ENCODE measurements around the gene EFCAB8.
"Not testable (repeated sequence)": the region's sequence is repeated elsewhere in the genome, so short reads cannot be mapped to it uniquely, and the experiment has no call there.

Gene EFCAB8

DNA sequence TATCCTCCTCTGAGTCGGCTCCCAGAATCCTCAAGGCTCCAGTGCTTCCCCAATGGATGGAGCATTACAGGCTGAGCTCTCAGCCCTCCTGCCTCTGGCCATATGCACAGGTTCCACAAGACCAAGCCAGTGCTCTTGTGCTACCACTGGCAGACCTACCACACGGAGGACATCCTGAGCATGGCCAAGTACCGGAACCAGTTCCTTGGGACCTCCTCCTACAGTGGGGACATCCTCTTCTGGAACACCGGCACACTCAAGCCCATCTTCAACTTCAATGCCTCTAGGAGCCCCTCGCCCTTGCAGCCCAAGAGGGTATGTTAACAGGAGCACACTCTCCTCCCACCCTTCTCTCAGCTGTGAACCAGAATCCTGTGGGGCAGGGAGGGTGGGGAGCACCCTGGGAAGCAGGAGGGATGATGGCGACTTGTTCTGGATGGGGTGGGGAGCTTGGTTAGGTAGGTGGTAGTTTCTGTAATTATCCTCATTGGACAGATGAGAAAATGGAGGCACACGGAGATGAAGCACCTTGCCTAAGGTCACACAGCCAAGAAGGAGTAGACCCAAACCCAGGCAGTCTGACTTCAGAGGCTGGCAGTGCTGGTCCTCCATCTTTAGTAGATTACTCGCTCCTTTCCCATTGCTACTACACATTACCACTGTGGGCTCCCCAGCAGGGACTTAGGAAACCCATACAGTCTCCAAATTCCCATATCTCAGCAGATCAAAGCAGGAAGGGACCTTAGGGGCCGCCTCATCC lies 58.6 kb downstream of the EFCAB8 start:
- no peak for DNase-seq

DNA sequence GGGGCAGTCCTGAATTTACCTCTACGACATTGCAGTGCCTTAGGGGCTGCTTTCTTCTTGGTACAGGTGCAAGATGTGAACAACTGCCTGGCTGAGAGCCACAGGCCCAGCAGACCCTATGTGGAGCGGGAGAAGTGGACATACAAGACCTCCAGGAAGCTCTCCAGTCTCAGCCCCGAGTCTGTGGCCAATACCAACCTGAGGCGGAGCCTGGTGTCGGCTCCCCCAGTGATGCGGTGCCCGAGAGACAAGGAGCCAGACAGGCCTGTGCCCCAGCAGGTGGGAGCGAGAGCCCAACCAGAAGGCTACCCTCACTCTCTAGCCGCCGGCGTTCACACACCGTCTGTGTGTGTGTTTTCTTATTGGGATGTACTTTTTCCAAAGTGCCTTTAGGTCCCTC lies 59.6 kb downstream of the EFCAB8 start:
- DNase-seq, result no peak

DNA sequence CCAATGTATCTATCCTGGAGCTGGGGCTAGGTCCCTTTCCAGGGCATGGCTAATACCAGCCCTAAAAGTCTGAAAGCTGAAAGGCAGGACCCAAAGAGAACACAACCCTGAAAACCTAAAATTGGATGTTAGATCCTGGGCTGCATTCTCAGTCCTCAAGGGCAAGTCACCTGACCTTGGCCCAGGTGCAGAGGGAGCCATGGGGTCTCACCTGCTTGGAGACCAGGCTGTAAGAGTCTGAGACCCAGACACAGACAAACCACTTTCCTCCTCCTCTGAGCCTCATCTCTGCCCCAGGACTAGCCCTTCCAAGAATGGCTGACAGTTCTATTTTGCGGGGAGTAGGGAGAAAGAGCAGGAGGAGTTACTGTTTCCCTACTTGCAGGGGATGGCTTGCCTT lies 60.0 kb downstream of the EFCAB8 start:
- DNase-seq, result no peak

DNA sequence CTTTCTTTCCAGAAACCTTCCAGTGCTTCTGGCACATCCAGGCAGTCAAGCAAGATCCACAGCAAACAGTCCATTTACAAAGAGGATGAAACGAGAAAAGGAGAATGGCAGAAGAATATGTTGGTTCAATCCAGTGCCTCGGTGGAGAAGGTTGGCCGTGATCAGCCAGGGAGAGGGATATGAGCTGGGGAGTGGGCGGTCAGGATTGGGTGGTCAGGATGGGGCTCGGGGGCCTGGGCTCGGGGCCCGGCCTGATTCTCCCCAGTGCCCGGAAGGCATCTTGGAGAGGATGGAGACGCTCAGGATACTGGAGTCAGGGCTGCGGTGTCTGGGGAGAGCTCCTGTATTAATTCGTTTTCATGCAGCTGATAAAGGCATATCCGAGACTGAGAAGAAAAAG lies 61.3 kb downstream of the EFCAB8 start:
- no peak for DNase-seq

DNA sequence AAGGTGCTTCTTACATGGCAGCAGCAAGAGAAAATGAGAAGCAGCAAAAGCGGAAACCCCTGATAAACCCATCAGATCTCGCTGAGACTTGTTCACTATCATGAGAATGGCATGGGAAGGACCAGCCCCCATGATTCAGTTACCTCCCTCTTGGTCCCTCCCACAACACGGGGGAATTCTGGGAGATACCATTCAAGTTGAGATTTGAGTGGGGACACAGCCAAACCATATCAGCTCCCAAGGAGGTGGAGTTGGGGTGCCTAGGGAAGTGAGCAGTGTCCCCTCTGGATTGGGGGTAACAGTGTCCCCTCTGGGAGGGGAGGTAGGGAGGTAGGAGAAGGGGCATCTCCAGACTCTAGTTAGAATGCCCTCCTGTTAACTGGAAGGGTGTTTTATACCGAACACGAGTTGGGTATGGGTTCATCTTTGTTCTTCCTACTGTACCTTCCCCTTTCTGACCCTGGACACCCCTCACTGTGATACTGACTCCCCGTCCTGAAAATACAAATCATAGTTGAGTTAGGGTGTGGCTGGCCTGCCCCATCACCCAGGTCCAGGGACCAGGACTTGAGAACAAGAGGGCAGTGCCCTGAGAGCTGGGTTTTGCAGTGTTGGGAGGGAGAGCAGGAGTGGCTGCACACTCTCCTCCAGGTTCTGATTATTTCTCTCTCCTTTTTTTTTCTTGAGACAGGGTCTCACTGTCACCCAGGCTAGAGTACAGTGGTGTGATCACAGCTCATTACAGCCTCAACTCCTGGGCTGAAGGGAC lies 62.0 kb downstream of the EFCAB8 start:
- no peak for DNase-seq

DNA sequence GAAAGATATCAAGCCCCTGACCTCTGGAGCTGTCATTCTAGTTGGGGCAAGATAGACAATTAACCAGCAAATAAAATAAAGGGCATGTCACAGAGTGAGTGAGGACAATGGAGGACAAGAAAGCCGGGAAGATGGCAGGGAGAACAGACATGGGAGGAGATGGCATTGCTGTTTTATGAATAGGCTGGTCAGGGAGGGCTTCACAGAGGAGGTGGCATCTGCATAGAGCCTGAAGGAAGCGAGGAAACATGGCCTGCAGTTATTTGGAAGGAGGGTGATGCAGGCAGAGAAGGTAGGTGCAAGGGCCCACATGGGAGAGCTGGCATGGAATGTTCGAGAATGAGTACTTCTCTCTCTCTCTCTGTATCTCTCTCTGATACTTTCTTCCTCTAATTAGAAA lies 63.7 kb downstream of the EFCAB8 start:
- no peak for DNase-seq

DNA sequence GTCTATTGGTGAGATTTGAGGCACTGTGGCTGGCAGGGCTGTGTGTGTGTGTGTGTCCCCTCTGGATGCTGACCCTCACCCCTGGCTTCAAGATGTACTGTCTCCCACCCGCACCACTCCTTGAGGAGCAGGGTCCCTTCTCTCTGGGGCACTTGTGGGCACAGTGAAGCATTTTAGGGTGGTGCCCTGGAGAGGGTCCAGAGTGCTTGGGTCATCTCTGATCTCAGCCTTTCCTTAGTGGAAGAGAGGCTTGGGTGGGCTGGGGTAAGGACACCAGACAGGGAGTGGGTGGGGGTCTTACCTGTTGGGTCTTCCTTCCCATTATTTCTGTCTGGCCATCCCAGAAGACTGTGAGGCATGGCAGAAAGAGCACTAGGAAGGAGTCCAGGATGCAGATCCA lies 66.1 kb downstream of the EFCAB8 start:
- no peak for DNase-seq

DNA sequence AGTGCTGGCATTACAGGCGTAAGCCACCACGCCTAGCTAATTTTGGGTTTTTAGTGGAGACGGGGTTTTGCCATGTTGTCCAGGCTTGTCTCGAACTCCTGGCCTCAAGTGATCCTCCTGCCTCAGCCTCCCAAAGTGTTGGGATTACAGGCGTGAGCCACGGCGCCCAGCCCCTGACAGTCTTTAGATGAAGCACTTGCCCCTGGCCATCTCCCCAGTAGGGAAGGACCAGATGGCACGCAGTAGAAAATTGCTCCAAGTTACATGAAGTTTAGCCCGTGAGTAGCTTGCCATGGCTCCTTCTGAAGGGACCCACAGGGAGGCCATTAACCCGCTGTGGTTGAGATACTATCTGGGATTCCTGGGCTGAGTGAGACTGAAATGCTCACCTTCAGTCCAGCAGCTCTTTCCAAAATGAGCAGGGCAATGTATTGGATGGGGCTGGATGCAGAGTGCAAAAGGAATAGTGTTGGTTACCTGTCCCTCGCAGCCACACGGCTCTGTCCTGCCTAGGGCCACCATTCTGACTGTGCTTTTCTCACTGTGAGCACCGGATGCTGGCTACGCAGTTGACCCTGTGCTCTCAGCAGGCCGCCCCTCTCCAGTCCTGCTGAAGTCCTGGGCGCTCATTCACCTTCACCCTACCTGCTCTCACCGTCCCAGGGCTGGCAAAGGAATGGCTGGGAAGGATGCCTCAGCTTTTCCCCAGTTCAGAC lies 66.9 kb downstream of the EFCAB8 start:
- no peak for DNase-seq

DNA sequence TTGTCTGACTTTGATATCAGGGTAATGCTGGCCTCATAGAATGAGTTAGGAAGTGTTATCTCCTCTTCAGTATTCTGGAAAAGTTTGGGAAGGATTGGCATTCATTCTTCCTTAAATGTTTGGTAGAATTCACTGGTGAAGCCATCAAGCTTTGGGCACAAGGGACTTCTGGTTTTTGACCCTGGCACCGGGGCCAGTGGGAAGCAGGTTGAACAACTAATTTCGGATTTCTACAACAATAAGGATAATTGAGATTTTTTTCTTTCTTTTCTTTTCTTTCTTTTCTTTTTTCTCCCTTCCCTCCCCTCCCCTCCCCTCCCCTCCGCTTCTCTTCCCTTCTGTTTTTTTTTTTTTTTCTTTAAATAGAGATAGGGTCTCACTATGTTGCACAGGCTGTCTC lies 70.4 kb downstream of the EFCAB8 start:
- DNase-seq, result no peak

DNA sequence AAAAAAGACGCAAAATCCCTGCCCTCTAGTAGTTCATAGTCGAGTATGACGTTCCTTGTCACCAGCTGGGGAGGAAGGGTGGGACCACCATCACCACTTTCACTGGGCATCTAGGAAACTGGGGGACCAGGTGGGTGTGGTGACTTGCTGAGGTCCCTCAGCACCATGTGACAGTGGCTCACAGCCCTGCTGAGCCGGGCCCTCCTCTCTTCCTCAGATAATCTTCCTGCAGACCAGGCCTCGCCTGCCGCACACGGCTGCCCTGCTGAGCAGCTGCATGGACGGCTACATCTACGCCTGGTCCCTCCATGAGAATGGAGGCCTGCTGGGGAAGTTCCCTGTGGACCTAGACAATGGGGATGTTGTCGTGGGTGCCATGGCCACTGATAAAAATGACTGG lies 71.5 kb downstream of the EFCAB8 start:
- no peak for DNase-seq

DNA sequence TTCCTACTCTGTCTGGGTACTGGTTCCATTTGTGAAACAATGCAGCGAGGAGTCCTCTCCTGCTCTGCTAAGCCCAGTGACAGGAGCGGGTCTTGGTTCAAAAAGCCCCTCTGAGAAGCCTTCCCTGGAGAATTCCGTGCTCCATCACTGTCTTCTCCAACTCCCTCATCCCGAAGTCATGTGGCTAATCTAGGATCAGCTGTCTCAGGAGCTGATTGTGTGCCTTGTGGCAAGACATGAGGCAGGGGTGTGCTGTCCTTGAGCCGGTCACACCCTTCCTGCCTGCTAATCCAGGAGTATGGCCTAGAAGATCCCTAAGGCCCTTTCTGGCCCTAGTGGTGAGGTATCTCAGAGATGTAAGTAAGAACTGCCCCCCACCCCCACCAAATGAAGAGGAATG lies 72.0 kb downstream of the EFCAB8 start:
- no peak for DNase-seq

DNA sequence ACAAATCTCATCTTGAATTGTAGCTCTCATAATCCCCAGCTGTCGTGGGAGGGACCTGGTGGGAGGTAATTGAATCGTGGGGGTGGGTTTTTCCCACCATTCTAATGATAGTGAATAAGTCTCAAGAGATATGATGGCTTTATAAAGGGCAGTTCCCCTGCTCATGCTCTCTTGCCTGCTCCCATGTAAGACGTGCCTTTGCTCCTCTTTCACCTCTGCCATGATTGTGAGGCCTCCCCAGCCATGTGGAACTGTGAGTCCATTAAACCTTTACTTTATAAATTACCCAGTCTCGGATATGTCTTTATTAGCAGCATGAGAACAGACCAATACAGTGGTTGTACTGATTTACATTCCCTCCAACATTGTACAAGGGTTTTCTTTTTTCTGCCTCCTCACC lies 75.9 kb downstream of the EFCAB8 start:
- no peak for DNase-seq

DNA sequence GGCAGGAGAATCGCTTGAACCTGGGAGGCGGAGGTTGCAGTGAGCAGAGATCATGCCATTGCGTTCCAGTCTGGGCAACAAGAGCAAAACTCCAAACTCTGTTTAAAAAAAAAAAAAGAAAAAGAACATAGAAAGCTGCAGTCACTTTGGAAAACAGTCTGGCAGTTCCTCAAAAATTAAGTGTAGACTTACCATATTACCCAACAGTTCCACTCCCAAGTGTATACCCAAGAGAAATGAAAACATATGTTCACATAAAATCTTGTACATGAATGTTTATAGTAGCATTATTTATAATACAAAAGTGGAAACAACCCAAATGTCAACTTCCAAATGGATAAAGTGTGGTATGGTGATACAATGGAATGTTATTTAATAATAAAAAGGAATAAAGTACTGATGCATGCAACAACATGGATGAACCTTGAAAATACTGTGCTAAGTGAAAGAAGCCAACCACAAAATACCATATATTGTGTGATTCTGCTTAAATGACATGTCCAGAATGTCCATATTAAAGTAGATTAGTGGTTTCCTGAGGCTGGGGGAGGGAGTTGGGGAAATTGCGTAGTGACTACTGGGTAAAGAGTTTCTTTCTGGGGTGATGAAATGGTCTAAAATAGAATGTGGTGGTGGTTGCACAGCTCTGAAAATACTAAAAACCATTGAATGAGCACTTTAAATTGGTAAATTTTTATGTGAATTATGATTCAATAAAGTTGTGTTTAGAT lies 82.6 kb downstream of the EFCAB8 start:
- no peak for DNase-seq

DNA sequence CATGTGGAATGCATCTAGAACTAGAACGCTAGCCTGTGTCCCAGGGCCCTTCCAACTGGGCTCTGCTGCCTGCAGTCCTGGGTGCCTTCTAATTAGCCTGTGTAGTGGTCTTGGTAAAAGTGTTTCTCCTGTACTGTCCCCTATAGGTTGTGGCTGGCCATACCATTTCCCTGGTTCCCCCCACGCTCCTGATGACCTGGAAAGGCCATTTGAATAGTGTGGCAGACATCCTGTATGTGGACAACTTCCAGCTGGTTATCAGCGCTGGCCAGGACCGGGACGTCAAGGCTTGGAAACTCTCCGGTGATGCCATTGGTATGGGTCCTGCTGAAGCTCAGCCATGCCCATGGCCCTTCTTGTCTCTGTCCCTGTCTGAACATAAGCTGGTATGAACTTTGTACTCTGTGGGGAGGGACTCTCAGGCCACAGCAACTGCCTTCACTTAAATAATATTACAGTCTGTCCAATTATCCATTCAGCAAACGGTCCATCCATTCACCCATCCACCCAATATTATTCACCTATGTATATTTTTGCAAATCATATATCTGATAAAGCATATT lies 84.8 kb downstream of the EFCAB8 start:
- no peak for DNase-seq

DNA sequence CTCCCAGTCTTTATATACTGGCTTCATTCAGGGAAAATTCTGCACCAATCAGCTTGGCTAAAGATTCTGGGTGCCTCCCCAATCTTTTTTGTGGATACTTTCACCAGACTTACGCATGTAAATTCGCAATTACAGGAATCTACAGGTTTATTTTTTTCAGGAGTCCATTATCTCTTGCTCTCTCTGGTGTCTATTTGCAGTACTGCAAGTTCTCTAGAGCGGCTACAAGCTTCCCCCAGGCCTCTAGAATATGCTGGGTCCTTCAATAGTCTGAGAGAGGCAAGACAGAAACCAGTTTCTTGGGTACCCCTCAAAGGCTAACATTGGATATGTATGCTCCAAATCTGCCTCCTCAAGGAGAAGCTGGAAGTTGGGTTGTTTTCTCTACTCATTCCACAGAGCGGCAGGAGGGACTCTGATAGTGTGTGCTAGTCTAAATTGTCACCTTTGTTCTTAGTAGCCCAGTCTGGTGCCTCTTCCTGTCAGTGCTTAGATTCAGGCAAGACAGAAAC lies 87.0 kb downstream of the EFCAB8 start:
- DNase-seq, result peak; percentile 46

DNA sequence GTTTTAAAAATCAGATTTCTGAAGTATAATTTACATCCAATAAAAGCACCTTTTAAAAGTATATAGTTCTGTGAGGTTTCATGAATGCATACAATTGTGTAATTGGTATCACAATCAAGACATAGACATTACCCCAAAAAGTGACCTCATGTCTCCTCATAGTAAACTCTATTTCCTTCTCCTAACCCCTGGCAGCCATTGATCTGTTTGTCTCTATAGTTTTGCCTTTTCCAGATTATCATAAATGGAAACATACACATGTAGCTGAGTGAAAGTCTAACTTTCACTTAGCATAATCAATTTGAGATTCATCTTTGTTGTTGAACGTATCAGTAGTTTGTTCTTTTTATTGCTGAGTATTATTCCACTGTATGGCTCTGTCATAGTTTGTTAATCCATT lies 87.9 kb downstream of the EFCAB8 start:
- no peak for DNase-seq

DNA sequence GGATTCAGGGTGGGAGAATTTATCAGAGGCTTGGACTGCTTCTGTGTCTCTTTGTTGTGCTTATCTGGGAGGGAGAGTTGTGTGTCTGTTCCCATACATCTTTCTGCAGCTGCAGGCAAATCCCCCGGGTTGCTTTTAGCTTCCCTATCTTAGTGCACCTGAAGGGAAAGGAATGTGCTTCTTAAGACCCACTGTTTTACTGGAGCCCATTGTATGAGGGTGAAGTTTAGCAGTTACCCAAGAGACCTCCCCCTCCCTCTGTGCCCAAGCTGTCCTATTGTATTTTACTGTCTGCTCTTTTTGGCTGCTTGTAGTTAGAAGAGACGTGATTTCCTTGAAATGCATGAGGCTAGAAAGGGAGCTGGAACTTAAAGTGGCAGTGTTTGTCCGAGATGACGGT lies 91.8 kb downstream of the EFCAB8 start:
- DNase-seq, result not testable (repeated sequence)

DNA sequence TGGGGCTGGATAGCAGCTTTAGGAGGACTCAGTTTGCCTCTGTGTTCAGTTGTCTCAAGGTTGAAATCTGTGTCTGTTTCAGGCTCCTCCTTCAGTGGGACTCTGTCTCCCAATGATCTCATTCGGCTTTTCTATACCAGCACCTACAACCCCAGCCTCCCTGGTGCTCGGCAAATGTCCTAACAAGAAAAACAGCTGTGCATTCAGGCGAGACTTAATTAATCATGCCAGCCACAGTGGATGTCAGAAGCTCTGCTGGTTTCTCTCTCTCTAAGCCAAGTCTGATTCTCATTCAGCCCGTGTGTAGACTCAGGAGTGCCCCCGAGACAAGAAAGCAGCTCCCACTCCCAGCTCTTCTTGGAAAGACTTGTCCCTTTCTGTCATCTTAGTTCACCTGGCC lies 98.7 kb downstream of the EFCAB8 start:
- DNase-seq, result no peak

DNA sequence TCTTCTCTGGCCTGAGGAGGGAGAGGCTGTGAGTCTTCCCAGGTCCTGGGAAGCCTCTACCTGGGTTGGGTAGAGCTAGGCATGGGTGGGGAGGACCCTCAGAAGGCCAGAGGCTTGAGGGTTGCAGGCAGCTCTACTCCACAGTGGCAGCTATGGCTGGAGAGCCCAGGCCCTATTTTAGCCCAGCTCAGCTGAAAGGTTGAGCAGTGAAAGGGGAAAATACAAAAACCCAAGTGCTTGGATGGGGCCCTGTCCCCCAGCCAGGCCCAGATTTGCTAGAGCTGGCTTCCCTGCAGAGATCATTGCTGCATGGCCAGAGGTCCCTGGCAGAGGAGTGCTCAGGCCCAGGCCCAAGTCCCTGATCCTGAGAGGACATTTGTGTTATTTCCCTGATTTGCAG lies 99.9 kb downstream of the EFCAB8 start:
- DNase-seq, result no peak

DNA sequence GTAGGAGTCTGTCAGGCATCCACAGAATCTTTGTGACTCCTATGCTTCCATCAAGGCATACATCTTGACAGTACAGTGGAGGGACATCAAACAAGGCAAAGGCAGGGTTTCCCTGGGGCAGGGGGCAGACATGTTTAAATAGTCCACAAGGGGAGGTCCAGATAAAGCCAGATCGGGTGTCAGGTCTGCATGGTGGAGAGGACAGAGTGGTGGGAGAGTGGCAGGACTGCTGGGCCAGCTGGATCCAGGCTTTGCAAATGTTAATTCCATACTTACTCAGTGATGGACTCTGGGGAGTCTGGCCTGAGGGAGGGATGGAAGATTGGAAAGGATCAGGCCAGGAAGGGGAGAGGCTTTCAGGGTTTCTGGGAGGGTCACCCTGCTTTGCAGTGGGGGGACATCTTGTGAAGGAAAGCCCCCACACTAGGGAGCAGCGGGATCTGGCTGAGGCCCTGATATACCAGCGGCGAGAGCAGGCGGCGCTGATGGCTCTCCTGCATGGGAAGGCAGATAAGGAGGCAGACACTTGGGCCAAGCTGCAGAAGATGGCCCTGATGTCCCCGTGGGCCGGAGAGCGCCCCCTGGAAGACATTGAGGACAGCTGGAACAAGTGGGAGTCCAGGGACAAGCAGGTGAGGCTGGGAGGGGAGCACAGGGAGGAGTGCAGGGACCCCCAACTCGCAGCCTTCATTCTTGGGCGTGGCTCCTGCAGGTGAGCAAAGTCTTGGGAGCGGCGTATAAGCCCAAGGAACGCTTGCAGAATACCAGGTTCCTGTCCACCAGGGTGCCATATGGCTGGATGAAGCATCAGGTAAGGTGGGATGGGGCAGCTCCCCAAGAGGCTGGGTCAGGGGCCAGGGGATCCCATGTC lies 100.9 kb downstream of the EFCAB8 start:
- DNase-seq, result no peak

DNA sequence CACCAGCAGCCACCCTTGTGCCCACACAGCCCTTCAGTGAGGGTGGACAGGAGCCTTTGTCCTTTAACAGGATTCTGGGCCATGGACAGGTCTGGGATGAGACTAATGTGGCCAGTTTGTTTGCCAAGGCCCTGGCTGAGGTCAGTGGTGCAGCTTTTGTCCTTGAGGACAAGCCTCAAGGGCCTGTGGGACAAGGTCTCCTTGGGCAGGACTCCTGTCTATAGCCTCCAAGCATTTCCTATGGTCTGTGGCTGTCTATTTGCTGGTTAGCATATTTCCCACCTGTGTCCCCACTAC lies 101.4 kb downstream of the EFCAB8 start:
- no peak for DNase-seq

All from activated CD4-positive, alpha-beta T cell treated with anti-CD3 and anti-CD28 coated beads, Interleukin-2, amount 50 U/mL, for 16 hours (primary cell).